Fibroblast of peridontal ligament (primary cell): Measurements from ENCODE around the gene ECHS1.
"Not testable (repeated sequence)": the region's sequence is repeated elsewhere in the genome, so short reads cannot be mapped to it uniquely, and the experiment has no call there.

ENCODE experiments used
- DNase-seq: peaks from one replicate; pipeline ENCODE4 v3.0.0-alpha.2; 2010; ENCODE audit errors: extremely low read depth

The ECHS1 gene

DNA sequence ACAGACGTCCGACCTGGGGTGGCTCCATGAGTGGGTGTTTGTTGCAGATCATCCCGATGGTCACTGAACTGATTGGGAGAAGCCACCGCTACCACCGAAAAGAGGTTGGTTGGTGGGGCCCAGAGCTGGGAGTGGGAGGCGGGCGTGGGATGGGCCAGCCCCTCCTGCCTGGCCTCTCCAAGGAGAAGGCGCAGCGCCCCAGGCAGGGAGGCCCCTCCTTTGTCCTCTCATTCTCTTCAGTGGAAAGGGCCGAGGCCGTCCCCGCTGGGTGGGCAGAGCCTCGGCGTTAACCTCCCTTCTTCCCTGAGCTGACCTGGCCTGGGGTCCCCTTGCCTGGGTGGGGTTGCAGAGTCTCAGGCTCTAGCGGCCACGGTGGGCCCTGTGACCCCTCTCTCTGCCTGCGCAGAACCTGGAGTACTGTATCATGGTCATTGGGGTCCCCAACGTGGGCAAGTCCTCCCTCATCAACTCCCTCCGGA is 26.0 kb upstream of the ECHS1 start:
- DNase-seq: no peak

DNA sequence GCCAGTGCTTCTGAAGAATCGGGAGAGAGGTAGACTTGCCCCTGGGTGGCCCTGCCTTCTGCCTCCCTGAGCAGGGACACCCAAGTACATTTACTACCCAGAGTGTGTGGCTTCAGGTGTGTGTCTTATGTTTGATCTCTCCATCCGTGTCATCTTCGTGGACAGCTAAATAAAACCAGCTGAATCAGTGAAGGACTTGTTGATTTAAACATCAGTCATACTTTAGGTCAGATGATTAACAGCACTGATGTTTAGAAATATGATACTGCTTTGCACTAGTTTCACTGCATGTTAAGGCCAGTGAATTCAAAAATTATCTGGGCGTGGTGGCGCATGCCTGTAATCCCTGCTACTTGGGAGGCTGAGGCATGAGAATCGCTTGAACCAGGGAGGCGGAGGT is 24.8 kb upstream of the ECHS1 start:
- DNase-seq: peak; percentile 18

DNA sequence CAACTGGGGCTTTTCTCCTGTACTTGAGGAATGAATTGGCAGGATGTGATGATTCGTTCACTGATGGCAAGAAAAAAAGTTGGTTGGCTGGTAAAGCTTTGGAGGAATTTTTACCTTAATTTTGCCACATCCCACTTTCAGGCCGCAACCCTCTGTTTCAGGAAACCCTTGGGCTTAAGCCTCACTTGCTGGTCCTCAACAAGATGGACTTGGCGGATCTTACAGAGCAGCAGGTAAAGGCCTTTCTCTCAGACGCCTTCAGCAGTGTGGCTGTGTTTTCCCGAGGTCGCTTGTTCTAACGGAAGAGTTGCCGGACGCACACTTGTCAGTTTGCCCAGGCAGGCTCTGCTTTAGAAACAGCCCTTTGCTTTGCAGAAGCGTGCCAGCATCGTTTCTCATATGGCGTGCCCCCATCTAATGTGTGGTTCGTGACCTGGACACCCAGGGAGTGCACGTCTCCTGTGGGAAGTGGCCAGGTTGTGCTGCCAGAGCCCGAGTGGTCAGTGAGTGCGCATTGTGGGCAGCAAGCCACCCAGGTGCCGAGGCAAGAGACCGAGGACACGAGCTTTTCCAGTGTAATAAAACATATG is 23.0 kb upstream of the ECHS1 start:
- no peak for DNase-seq

DNA sequence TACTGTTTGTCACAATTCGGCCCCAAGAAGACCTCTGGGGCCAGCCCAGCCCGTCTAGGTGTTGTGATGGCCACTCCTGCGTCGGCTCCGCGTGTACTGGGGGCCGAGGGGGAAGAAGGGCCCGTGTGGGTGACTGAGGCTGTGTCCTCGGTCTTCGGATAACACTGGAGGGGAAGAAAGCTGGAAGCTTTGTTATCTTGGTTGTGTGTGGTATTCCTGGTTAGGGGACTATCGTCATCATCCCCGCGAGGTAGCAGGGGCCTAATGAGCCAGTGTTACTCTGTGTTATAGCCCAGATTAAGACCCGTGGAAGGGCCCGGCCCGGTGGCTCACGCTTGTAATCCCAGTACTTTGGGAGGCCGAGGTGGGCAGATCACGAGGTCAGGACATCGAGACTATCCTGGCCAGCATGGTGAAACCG is 21.7 kb upstream of the ECHS1 start:
- no peak for DNase-seq

DNA sequence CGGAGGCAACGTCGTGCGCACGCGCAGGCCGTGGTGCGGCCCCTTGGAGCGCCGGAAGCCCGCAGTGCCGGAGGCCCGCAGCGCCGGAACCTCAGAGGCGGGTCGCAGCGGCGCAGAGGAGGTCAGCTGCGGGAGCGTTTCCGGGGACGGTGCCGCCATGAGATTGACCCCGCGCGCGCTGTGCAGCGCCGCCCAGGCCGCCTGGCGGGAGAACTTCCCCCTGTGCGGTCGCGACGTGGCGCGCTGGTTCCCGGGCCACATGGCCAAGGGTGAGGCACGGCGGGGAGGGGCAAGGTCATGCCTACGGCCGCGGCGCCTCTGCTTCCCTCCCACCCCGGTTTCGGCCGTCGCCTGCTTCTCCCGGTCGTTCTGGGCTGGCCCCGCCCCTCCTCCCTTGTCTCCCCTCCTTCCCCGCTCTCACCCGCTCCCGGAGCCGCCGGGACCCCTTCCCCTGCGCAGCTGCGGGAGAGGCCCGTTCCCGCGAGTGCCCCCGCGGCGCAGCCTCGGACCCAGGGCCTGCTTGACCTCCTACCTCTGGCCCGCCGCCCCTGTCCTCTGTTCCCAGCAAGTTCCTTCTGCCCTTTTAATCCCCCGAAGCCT is 21.0 kb upstream of the ECHS1 start, which contains the start of gene MTG1:
Gene MTG1 (plus strand): TSS at position 94 of the 600 bp plus-strand sequence. CDS start 64 bp downstream, at position 158.
- peak; percentile 87 for DNase-seq

DNA sequence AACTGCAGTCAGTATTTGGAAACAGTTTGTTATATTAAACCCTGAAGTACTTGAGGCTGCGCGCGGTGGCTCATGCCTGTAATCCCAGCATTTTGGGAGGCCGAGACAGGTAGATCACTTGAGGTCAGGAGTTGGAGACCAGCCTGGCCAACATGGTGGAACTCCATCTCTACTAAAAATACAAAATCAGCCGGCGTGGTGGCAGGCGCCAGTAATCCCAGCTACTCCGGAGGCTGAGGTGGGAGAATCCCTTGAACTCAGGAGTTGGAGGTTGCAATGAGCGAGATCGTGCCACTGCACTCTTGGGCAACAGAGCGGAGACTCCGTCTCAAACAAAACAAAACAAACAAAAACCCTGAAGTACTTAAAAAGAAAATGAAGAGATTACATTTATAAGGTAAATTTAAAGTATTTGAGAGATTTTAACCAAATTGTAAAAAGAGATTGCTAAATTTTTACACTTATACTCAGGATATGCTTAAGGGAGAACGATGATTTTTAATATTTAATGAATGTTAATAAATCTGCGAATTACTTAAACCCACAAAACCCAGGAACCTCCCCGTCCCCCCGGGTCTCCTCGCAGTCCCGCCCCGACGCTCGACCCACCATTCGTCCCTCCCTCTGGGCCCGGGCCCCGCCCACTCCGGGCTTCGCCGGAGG is 20.4 kb upstream of the ECHS1 start:
- DNase-seq: no peak

DNA sequence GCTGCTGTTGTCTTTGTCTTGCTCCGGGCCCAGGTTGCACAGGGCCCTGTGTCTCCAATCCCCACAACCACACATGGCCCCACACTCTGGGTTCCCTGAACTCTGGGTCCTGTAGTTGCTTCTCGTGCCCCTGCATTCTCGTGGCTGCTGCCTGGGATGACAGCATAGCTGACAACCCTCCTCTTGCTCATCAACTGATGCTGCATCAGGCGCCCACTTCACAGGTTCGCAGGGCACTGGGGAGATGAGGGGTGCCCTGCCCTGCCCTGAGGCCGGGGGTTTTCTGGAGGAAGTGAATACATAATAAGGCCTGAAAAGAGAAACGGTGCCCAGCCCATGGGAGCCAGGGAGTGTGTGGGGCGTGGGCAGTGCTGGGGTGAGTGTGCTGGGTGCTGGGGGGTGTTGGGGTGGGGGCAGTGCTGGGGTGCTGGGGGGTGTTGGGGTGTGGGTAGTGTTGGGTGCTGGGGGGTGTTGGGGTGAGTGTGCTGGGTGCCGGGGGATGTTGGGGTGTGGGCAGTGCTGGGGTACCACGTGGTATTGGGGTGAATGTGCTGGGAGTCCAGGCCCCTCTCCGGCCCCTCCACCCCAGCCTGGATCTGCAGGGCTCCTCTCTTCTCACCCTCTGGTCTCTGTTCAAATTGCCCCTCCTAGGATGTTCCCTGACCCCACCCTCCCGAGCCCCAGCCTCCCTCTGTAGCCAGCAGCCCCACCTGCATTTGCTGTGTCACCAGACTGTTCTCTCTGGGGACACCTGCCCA is 18.8 kb upstream of the ECHS1 start:
- no peak for DNase-seq

DNA sequence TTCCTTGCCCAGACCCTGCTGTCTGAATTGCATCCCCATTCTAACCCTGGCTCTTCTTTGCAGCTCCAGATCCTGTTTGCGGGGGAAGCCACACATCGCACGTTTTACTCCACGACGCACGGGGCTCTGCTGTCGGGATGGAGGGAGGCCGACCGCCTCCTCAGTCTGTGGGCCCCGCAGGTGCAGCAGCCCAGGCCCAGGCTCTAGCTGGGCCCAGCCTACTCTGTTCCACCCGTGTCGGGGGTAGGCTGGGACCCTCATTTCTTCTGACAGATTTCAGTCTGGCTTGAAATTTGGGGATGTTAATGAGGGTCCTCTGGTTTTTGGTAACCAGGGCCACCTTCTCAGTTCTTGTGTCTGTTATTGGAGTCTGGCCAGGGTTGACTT is 18.1 kb upstream of the ECHS1 start:
- DNase-seq: no peak

DNA sequence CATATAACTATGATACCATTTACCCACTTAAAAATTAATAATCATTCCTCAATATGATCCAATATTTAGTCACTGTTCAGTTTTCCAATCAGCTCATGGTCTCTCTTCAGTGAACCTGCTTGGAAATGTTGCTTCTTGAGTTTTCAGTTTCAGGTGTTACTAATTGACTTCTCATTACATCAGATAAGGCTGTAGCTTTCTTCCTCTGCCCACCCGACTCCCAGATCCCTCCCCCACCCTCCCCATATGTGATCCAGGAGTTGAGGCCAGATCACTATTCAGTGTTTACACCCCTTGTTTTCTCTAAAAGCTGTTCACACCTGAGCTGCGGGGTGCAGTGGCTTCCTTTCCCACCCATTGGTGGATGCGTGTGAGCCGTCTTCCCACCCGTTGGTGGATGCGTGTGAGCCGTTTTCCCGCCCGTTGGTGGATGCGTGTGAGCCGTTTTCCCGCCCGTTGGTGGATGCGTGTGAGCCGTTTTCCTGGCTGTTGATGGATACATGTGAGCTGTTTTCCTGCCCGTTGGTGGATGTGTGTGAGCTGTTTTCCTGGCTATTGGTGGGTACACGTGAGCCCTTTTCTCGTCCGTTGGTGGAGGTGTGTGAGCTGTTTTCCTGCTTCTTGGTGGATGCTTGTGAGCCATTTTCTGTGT is 17.6 kb upstream of the ECHS1 start:
- DNase-seq: no peak

DNA sequence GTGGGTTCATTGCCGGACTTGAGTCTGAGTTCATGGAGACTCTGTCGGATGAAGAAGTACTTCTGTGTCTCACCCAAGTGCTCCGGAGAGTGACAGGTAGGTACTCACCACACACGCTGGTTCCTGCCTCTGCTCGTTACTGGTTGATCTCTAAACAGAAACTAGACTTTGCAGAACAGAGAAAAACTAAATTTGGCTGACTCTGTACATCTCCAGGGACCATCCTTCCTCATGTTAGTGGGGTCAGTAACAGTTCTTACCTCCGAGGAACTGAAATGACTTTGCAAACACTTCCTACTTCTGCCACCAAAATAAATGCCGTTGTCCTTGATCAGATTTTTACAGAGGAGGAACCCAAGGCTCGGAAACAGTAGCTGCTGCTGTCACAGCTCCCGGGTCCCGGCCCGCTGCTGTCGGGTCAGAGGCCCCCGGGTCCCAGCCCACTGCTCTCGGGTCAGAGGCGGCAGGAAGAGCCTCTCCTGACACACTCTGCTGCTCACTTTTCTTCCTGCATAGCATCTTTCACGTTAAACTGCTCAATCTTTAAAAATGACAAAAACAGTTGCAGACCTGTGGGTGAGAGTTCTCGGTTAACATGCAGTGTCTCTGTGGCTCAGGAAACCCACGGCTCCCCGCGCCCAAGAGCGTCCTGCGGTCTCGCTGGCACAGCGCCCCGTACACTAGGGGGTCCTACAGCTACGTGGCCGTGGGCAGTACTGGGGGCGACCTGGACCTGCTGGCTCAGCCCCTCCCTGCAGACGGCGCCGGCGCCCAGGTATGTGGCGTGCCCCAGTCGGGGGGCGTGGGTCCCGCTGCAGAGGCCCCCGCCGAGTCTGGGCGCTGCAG is 16.0 kb upstream of the ECHS1 start:
- DNase-seq: no peak

DNA sequence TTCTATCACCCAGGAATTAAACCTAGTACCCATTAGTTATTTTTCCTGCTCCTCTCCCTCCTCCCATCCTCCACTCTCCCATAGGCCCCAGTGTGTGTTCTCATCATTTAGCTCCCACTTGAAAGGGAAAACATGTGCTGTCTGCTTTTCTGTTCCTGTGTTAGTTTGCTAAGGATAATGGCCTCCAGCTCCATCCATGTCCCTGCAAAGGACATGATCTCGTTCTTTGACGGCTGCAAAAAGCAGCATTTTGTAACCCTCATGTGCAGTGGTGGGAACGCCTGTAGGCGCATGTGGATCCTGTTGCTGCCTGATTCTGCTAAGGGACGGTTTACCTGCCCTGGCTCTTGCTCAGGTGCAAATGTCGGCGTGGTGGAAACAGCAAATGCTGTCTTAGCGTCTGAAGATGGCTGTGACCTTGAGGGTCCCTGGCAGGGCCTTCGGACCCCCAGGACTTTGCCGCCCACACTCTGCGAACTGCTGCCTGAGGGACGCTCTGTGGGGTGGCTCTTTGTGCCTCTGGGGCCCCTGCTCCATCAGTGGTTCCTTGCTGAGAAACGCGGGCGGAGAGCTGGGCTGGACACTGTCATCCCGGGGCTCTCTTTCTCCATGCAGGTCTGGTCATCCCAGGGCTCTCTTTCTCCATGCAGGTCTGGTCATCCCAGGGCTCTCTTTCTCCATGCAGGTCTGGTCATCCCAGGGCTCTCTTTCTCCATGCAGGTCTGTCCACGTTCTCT is 15.2 kb upstream of the ECHS1 start:
- no peak for DNase-seq

DNA sequence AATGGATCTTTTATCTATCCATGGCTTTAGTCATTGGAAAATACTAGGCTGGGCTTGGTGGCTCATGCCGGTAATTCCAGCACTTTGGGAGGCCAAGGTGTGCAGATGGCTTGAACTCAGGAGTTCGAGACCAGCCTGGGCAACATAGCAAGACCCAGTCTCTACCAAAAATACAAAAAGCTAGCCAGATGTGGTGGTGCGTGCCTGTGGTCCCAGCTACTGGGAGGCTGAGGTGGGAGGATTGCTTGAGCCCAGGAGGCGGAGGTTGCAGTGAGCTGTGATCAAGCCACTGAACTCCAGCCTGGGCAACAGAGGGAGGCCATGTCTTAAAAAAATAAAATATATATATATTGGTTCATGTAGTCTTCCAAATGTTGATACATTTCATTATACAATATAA is 13.8 kb upstream of the ECHS1 start:
- not testable (repeated sequence) for DNase-seq

DNA sequence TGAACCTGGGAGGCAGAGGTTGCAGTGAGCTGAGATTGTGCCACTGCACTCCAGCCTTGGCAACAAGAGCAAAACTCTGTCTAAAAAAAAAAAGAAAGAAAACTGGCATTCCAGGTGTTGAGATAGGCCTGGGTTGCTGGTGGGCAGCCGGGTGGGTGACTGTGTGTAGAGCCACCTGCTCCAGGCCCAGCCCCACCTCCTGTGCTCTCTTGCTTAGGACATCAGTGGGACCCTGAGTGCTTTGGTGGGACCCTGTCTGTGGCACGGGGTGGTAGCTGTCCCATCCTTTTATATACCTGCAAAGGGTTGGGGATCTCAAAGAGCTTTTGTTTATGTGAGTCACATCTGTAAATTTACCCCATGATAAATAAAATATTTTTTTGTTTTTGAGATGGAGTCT is 12.1 kb upstream of the ECHS1 start:
- no peak for DNase-seq

DNA sequence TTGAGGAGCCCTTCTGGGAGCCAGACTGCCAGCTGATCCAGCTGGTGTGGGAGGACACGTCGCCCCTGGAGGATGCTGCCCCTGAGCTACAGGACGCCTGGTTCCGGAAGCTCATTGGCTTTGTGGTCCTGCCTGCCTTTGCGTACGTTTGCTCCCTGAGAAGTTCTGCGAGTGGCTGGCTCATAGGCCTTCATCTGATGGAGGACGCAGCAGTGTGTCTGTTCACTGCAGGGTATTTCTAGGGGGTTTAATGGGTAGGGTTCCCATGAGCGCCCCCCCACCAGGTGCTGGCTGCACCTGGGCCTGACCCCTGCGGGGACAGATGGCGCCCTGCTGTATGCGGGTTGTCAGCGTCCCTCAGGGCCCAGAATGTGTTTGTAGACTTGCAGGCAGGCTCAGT is 10.9 kb upstream of the ECHS1 start:
- DNase-seq: no peak

DNA sequence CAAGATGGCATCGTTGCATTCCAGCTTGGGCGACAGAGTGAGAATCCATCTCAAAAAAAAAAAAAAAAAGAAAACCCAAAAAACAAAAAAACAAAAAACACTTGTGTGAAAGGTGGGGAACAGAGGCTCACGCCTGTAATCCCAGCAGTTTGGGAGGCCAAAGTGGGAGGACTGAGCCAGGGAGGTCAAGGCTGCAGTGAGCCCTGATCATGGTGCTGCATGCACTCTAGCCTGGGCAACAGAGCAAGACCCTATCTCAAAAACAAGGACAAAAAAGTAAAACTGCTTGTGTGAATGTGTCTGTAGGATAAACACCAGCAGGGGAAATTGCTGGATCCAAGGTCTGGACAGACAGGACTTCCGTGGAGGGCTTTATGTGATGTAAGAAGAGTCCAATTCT is 10.4 kb upstream of the ECHS1 start:
- no peak for DNase-seq

DNA sequence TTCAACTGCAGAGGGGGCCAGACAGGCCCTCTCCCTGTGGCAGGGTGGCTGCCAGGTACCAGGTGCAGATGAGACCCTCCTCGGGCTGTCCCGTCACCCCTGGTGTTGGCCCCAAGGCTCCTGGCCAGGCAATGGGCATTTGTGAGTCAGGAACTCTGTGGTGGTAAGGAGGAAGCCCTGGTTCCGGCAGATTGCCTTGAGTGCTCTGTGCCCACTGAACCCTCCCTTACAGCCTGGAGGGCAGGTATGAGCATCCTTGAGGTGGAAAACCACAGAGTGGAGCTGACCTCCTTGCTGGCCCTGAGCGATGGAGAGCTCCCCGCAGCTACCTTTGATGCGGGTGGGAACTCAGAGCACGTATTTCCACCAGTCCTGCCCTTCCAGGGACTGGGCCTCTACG is 7.9 kb upstream of the ECHS1 start:
- no peak for DNase-seq

DNA sequence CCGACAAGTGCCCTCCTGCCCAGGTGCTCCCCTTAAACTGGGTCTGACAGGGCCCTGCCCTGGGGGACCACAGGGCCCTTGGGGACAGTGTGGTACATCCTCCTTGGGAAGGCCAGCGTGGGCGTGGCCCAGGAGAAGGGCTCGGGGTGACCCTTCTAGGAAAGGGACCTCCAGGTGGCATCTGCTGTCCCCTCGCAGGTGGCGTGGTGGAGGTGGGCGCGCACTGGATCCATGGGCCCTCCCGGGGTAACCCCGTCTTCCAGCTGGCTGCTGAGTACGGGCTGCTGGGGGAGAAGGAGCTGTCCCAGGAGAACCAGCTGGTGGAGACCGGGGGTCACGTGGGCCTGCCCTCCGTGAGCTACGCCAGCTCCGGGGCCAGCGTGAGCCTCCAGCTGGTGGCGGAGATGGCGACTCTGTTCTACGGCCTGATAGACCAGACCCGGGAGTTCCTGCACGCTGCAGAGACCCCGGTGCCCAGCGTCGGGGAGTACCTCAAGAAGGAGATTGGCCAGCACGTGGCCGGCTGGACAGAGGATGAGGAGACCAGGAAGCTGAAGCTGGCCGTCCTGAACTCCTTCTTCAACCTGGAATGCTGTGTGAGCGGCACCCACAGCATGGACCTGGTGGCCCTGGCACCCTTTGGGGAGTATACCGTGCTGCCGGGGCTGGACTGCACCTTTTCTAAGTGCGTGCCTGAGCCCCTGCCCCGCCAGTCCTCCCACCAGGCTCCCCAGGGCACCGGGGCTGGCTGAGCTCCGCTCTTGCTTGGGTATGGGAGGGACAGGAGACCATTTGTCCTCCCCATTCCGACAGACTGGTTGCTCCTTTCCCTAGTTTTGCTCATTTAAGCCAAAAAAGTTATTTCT is 6.9 kb upstream of the ECHS1 start:
- no peak for DNase-seq

DNA sequence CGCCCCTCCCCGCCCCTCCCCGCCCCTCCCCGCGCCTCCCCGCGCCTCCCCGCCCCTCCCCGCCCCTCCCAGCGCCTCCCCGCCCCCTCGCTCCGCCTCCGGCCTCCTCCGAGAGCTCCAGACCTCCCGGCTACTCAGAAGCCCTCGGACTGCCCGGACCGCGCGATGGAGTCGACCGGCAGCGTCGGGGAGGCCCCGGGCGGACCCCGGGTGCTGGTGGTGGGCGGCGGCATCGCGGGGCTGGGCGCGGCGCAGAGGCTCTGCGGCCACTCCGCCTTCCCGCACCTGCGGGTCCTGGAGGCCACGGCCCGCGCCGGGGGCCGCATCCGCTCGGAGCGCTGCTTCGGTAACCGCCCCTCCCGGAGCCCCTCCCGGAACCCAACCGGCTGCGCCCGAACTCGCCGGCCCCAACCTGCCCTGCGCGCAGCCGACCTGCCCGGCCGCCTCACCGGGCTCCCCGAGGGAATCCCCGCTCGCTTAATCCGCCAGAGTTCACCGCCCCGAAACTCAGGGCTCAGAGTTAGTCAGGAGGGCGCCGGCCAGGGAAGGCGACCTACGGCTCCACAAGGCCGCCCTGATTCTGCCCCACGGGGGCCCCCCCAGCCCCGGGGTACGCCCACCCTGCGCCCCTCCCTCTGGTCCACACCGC is 6.1 kb upstream of the ECHS1 start, which contains the start of gene PAOX:
Gene PAOX (plus strand): TSS at position 111 of the 649 bp plus-strand sequence. CDS start 55 bp downstream, at position 166.
- peak; percentile 48 for DNase-seq
